Fibroblast of lung (primary cell): ENCODE data around the gene LAMC3. TPM values are rescaled to one million over a fixed set of nuclear protein-coding genes. Genes with fewer than 3 reads are reported as not detected.

Source experiments
- DNase-seq, 2 donors: peaks; one replicate each; pipeline versions ENCODE4 v3.0.0 to v3.0.0-alpha.2; 2010; ENCODE audit warnings: low read depth in 2 of 2
- H2AFZ ChIP-seq: 2 replicates; pipeline ENCODE4 v1.5.1; 2012; ENCODE audit warnings: low read length, control low read depth, inconsistent platforms
- H3K27ac ChIP-seq: 2 replicates; pipeline ENCODE4 v1.5.1; 2011; ENCODE audit warnings: low read length, control low read depth; ENCODE audit not compliant: insufficient read depth
- H3K27me3 ChIP-seq: 2 replicates; pipeline ENCODE4 v1.5.1; 2011; ENCODE audit warnings: mild to moderate bottlenecking, low read length; ENCODE audit not compliant: control insufficient read depth, insufficient read depth
- H3K36me3 ChIP-seq: 2 replicates; pipeline ENCODE4 v1.5.1; 2011; ENCODE audit warnings: low read length; ENCODE audit not compliant: control insufficient read depth, insufficient read depth
- H3K4me1 ChIP-seq: 2 replicates; pipeline ENCODE4 v1.5.1; 2011; ENCODE audit warnings: low read length; ENCODE audit not compliant: control insufficient read depth, insufficient read depth; ENCODE audit errors: extremely low read depth
- H3K4me2 ChIP-seq: 2 replicates; pipeline ENCODE4 v1.5.1; 2011; ENCODE audit warnings: low read length, control low read depth; ENCODE audit not compliant: insufficient read depth; ENCODE audit errors: extremely low read depth
- H3K4me3 ChIP-seq, 4 experiments: fragments of 200-600 bp in 1 of 4; sonication (generic) in 1 of 4; replicated peaks in 1 of 4; 2 replicates each; pipeline ENCODE4 v1.5.1; 2011 to 2016; ENCODE audit warnings: low read length in 4 of 4, low read depth in 3 of 4, mild to moderate bottlenecking in 3 of 4, control low read depth in 2 of 4, inconsistent platforms in 1 of 4, mixed read lengths in 1 of 4; ENCODE audit not compliant: insufficient read depth in 1 of 4; ENCODE audit errors: control extremely low read depth in 1 of 4
- H3K79me2 ChIP-seq: 2 replicates; pipeline ENCODE4 v1.5.1; 2012; ENCODE audit warnings: mild to moderate bottlenecking, low read length, inconsistent platforms; ENCODE audit not compliant: control insufficient read depth, insufficient read depth
- H3K9ac ChIP-seq: 2 replicates; pipeline ENCODE4 v1.5.1; 2011; ENCODE audit warnings: mild to moderate bottlenecking, low read length, control low read depth; ENCODE audit not compliant: insufficient read depth
- H3K9me3 ChIP-seq: 2 replicates; pipeline ENCODE4 v1.5.1; 2012; ENCODE audit warnings: low read depth, low read length; ENCODE audit not compliant: control insufficient read depth, insufficient read depth
- H4K20me1 ChIP-seq: 2 replicates; pipeline ENCODE4 v1.5.1; 2011; ENCODE audit warnings: low read length; ENCODE audit not compliant: control insufficient read depth, insufficient read depth; ENCODE audit errors: extremely low read depth
- CTCF ChIP-seq, 2 donors: IDR thresholded peaks in 1 of 2; conservative IDR thresholded peaks in 1 of 2; 1 replicate in 1 of 2; 2 replicates in 1 of 2; pipeline ENCODE4 v1.5.1; 2011 to 2012; ENCODE audit warnings: low read length in 2 of 2, control low read depth in 1 of 2, inconsistent platforms in 1 of 2, low read depth in 1 of 2, mild to moderate bottlenecking in 1 of 2
- EZH2 ChIP-seq: IDR thresholded peaks from 2 replicates; pipeline ENCODE4 v1.5.1; 2012; ENCODE audit warnings: low read length, control low read depth, mild to moderate bottlenecking; ENCODE audit errors: missing control alignments
- polyA plus RNA-seq, 2 donors: library from polyadenylated mRNA; depleted of rRNA in 1 of 2; stranded (reverse) in 1 of 2; unstranded in 1 of 2; fragments of >200 nt; gene quantifications; 2 replicates each; pipeline ENCODE4 v1.2.1, GENCODE V29; 2011 to 2012; ENCODE audit warnings: missing spikeins in 1 of 2
- total RNA-seq: library from RNA; depleted of rRNA; stranded (reverse); fragments of >200 nt; gene quantifications from 2 replicates; pipeline ENCODE4 v1.2.1, GENCODE V29; 2014

LAMC3 gene
- total and polyA plus RNA-seq, 2 donors (not counting 1 experiment from before 2014, with no cell fraction given): 0.17 to 1.4 TPM

- H4K20me1 ChIP-seq: no peaks in the 10 kb centered on the region
- peaks cover 11% of the 10 kb centered on the region for H3K27me3 ChIP-seq
- no peak overlapping the region for H3K4me3 ChIP-seq
- DNase-seq: no peak
- no peak overlapping the region for H3K27ac ChIP-seq
- no peaks in the 10 kb centered on the region for H3K36me3 ChIP-seq
- no peak overlapping the region for H3K9ac ChIP-seq
- no peak for TF ChIP-seq EZH2
- TF ChIP-seq CTCF (conservative IDR thresholded peaks at IDR 0.05 in 1 of 2, IDR thresholded peaks at IDR 0.05 in 1 of 2; ENCODE audit: low read depth in 1 of 2, low read length in 2 of 2): no peak
- H3K79me2 ChIP-seq: no peaks in the 10 kb centered on the region
- H2AFZ ChIP-seq: no peak overlapping the region
- H3K4me2 ChIP-seq: no peak overlapping the region
- no peaks in the 10 kb centered on the region for H3K4me1 ChIP-seq
- no peaks in the 10 kb centered on the region for H3K9me3 ChIP-seq
Observed at GRCh38 chr9:131078427-131079366, 69.7 kb downstream of the LAMC3 start.

GRCh38 chr9:131080589-131080988, 71.6 kb downstream of the LAMC3 start:
- TF ChIP-seq CTCF (conservative IDR thresholded peaks at IDR 0.05 in 1 of 2, IDR thresholded peaks at IDR 0.05 in 1 of 2; ENCODE audit: low read depth in 1 of 2, low read length in 2 of 2) (no peak), EZH2 (no peak)
- Histone ChIP-seq H3K9me3 (no peaks in the 10 kb centered on the region), H3K79me2 (no peaks in the 10 kb centered on the region), H2AFZ (no peak overlapping the region), H4K20me1 (no peaks in the 10 kb centered on the region), H3K27ac (no peak overlapping the region), H3K4me2 (no peak overlapping the region), H3K9ac (no peak overlapping the region), H3K27me3 (peaks cover 11% of the 10 kb centered on the region), H3K36me3 (no peaks in the 10 kb centered on the region), H3K4me3 (no peak overlapping the region), H3K4me1 (no peaks in the 10 kb centered on the region)
- DNase-seq: no peak

GRCh38 chr9:131081868-131082267, 72.9 kb downstream of the LAMC3 start:
- no peaks in the 10 kb centered on the region for H3K36me3 ChIP-seq
- no peaks in the 10 kb centered on the region for H3K9me3 ChIP-seq
- DNase-seq: no peak
- H3K4me2 ChIP-seq: no peak overlapping the region
- no peaks in the 10 kb centered on the region for H3K4me1 ChIP-seq
- no peak overlapping the region for H2AFZ ChIP-seq
- H3K4me3 ChIP-seq: no peak overlapping the region
- peaks cover 11% of the 10 kb centered on the region for H3K27me3 ChIP-seq
- no peaks in the 10 kb centered on the region for H4K20me1 ChIP-seq
- H3K9ac ChIP-seq: no peak overlapping the region
- no peaks in the 10 kb centered on the region for H3K79me2 ChIP-seq
- TF ChIP-seq EZH2 (no peak), CTCF (conservative IDR thresholded peaks at IDR 0.05 in 1 of 2, IDR thresholded peaks at IDR 0.05 in 1 of 2; ENCODE audit: low read depth in 1 of 2, low read length in 2 of 2) (no peak)
- no peak overlapping the region for H3K27ac ChIP-seq
